CD14-positive monocyte (primary cell): Measurements from ENCODE around the gene TBX6. TPM values are rescaled to one million over a fixed set of nuclear protein-coding genes. Genes with fewer than 3 reads are reported as not detected.

Experiments used
- DNase-seq, 3 donors: peaks; one replicate each; pipeline ENCODE4 v3.0.0-alpha.2; 2011 to 2022
- H2AFZ ChIP-seq: 2 replicates; pipeline ENCODE4 v1.6.0; 2012; ENCODE audit warnings: mild to moderate bottlenecking, low read depth, low read length, inconsistent platforms; ENCODE audit not compliant: insufficient read depth, poor library complexity, severe bottlenecking
- H3K27ac ChIP-seq, 2 donors: 1 replicate in 1 of 2; 2 replicates in 1 of 2; pipeline ENCODE4 v1.5.1; 2012 to 2013; ENCODE audit warnings: low read length in 2 of 2, control low read depth in 1 of 2, inconsistent platforms in 1 of 2, low read depth in 1 of 2, mild to moderate bottlenecking in 1 of 2
- H3K27me3 ChIP-seq, 2 donors: one replicate each; pipeline versions ENCODE4 v1.6.0 to v1.6.1; 2011 to 2013; ENCODE audit warnings: low read length in 2 of 2; ENCODE audit not compliant: control insufficient read depth in 2 of 2, insufficient read depth in 2 of 2
- H3K36me3 ChIP-seq, 2 donors: replicated peaks in 1 of 2; 1 replicate in 1 of 2; 2 replicates in 1 of 2; pipeline versions ENCODE4 v1.5.1 to v1.6.1; 2012 to 2013; ENCODE audit warnings: low read length in 2 of 2, control low read depth in 1 of 2, inconsistent platforms in 1 of 2, mild to moderate bottlenecking in 1 of 2; ENCODE audit not compliant: insufficient read depth in 2 of 2, control insufficient read depth in 1 of 2
- H3K4me1 ChIP-seq, 2 donors: 1 replicate in 1 of 2; 2 replicates in 1 of 2; pipeline versions ENCODE4 v1.5.1 to v1.6.1; 2012 to 2013; ENCODE audit warnings: low read length in 2 of 2, control low read depth in 1 of 2, inconsistent platforms in 1 of 2, mild to moderate bottlenecking in 1 of 2, moderate library complexity in 1 of 2; ENCODE audit not compliant: insufficient read depth in 2 of 2, control insufficient read depth in 1 of 2
- H3K4me2 ChIP-seq: replicated peaks from 2 replicates; pipeline ENCODE3; 2012; ENCODE audit warnings: low read length, moderate library complexity, mild to moderate bottlenecking; ENCODE audit not compliant: poor library complexity, severe bottlenecking; ENCODE audit errors: extremely low read depth
- H3K4me3 ChIP-seq, 3 experiments: fragments of 200-600 bp in 1 of 3; sonication (generic) in 1 of 3; replicated peaks in 1 of 3; 1 replicate in 2 of 3; 2 replicates in 1 of 3; pipeline ENCODE4 v1.5.1; 2011 to 2013; ENCODE audit warnings: low read length in 3 of 3, mild to moderate bottlenecking in 3 of 3, control low read depth in 2 of 3, low read depth in 2 of 3, inconsistent platforms in 1 of 3, moderate library complexity in 1 of 3
- H3K79me2 ChIP-seq: 2 replicates; pipeline ENCODE4 v1.6.0; 2012; ENCODE audit warnings: mild to moderate bottlenecking, control low read depth, inconsistent platforms, low read length, moderate library complexity; ENCODE audit not compliant: insufficient read depth
- H3K9ac ChIP-seq: 2 replicates; pipeline ENCODE4 v1.6.0; 2017; ENCODE audit warnings: low read length, mild to moderate bottlenecking; ENCODE audit not compliant: insufficient read depth, poor library complexity, severe bottlenecking
- H3K9me3 ChIP-seq, 2 donors: replicated peaks in 1 of 2; 1 replicate in 1 of 2; 2 replicates in 1 of 2; pipeline versions ENCODE4 v1.5.1 to v1.6.1; 2012 to 2013; ENCODE audit warnings: low read length in 2 of 2, control low read depth in 1 of 2; ENCODE audit not compliant: control insufficient read depth in 1 of 2, insufficient read depth in 1 of 2
- H4K20me1 ChIP-seq: 2 replicates; pipeline ENCODE4 v1.6.0; 2012; ENCODE audit warnings: mild to moderate bottlenecking, low read length, control low read depth, moderate library complexity; ENCODE audit not compliant: insufficient read depth
- H3K27ac Mint-ChIP-seq, 7 donors: one replicate each; pipeline ENCODE4 v1.8.0; 2020; ENCODE audit warnings: mild to moderate bottlenecking in 7 of 7, mixed read lengths in 7 of 7, moderate library complexity in 6 of 7, inconsistent platforms in 2 of 7
- H3K27me3 Mint-ChIP-seq, 3 donors: one replicate each; pipeline ENCODE4 v1.8.0; 2021 to 2022; ENCODE audit warnings: low read depth in 3 of 3, mild to moderate bottlenecking in 3 of 3, mixed read lengths in 3 of 3, moderate library complexity in 3 of 3, inconsistent platforms in 1 of 3
- H3K36me3 Mint-ChIP-seq, 2 donors: one replicate each; pipeline ENCODE4 v1.8.0; 2020; ENCODE audit warnings: mixed read lengths in 2 of 2, inconsistent platforms in 1 of 2, mild to moderate bottlenecking in 1 of 2
- H3K4me1 Mint-ChIP-seq: one replicate; pipeline ENCODE4 v1.8.0; 2020; ENCODE audit warnings: mild to moderate bottlenecking, mixed read lengths
- H3K4me3 Mint-ChIP-seq, 2 donors: one replicate each; pipeline ENCODE4 v1.8.0; 2020; ENCODE audit warnings: mild to moderate bottlenecking in 2 of 2, mixed read lengths in 2 of 2, moderate library complexity in 1 of 2
- H3K9me3 Mint-ChIP-seq, 7 donors: one replicate each; pipeline ENCODE4 v1.8.0; 2020 to 2022; ENCODE audit warnings: mixed read lengths in 7 of 7, mild to moderate bottlenecking in 6 of 7, moderate library complexity in 6 of 7, inconsistent platforms in 2 of 7
- WGBS: methylation state at CpG from one replicate; pipeline ENCODE4 v1.1.5; 2013; ENCODE audit warnings: missing lambda C conversion rate; ENCODE audit not compliant: insufficient coverage; 5-methylcytosine and 5-hydroxymethylcytosine counted together
- intact Hi-C, 2 donors: fragments of 100-400 bp; cut with micrococcal nuclease; formaldehyde crosslinking; loops; one replicate each; pipeline versions ENCODE4 v1.15.0 to v1.15.1; 2023
- polyA plus RNA-seq, 3 donors: library from polyadenylated mRNA; depleted of rRNA in 1 of 3; unstranded in 2 of 3; stranded (reverse) in 1 of 3; fragments of 300-500 nt in 2 of 3; fragments of >200 nt in 1 of 3; fragmentation: Illumina TruSeq in 2 of 3; gene quantifications; 1 replicate in 2 of 3; 2 replicates in 1 of 3; pipeline ENCODE4 v1.2.3, GENCODE V29; 2012 to 2021
- TF ChIP-seq, protein P1 (sequence below): fragments of 200-600 bp; IDR thresholded peaks from one replicate; pipeline ENCODE4 v1.8.0; 2022; ENCODE audit warnings: antibody characterized with exemption, mild to moderate bottlenecking

TBX6 gene
- polyA plus RNA-seq, 3 donors: 0.10 to 0.65 (median 0.11) TPM

DNA sequence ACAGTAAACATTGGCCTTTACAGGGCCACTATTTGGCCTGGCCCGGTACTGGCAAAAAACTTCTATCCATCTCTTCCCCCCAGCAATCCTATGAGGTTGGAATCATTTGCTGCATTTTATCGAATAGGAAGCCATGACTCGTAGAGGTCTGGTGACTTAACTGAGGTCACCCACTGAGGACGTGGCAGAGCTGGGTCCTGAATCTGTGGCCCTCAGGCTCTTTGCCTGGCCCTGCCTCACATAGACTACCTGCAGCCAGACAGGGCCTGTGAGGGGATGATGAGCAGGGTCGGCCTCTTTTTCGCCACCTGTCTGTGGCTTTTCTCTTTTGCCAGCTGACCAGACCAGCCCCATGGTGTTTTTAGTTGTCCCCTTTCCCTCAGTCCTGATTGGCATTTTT is 14.1 kb downstream of the TBX6 start:
- Mint-ChIP-seq H3K4me1 (peaks cover 31% of the 10 kb centered on the region), H3K9me3 (peaks cover 0 to 2% (median 0%) of the 10 kb centered on the region in 7 donors), H3K36me3 (peaks cover 50 to 64% of the 10 kb centered on the region in 2 donors), H3K27ac (peak overlapping the region; percentile 62 to 96 (median 87)), H3K27me3 (peaks cover 0 to 1% (median 0%) of the 10 kb centered on the region in 3 donors), H3K4me3 (peak overlapping the region in 1 of 2 donors; percentile 90)
- DNase-seq: peak in 2 of 3 donors; percentile 36 to 65
- H3K9me3 ChIP-seq: no peaks in the 10 kb centered on the region
- H3K4me2 ChIP-seq: peak overlapping the region; percentile 97
- no peaks in the 10 kb centered on the region for H3K27me3 ChIP-seq
- peaks cover 42 to 60% of the 10 kb centered on the region in 2 donors for H3K36me3 ChIP-seq
- H3K4me3 ChIP-seq: peak overlapping the region in 1 of 3 experiments; percentile 93
- peaks cover 24 to 39% of the 10 kb centered on the region in 2 donors for H3K4me1 ChIP-seq
- H3K27ac ChIP-seq: peak overlapping the region in 1 of 2 donors; percentile 92
- no peak overlapping the region for H3K9ac ChIP-seq
- H4K20me1 ChIP-seq: peaks cover 59% of the 10 kb centered on the region
- intact Hi-C loops: loop anchor here in 1 of 2 donors (2.0 kb wide), 1 partner anchor 13 kb away; the partner anchor contains the start of gene TBX6
- WGBS: 78% methylated on average over 6 of the region's 6 CpGs
- H2AFZ ChIP-seq: no peak overlapping the region
- TF ChIP-seq, protein P1, sequence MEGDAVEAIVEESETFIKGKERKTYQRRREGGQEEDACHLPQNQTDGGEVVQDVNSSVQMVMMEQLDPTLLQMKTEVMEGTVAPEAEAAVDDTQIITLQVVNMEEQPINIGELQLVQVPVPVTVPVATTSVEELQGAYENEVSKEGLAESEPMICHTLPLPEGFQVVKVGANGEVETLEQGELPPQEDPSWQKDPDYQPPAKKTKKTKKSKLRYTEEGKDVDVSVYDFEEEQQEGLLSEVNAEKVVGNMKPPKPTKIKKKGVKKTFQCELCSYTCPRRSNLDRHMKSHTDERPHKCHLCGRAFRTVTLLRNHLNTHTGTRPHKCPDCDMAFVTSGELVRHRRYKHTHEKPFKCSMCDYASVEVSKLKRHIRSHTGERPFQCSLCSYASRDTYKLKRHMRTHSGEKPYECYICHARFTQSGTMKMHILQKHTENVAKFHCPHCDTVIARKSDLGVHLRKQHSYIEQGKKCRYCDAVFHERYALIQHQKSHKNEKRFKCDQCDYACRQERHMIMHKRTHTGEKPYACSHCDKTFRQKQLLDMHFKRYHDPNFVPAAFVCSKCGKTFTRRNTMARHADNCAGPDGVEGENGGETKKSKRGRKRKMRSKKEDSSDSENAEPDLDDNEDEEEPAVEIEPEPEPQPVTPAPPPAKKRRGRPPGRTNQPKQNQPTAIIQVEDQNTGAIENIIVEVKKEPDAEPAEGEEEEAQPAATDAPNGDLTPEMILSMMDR: no peak
- H3K79me2 ChIP-seq: peaks cover 53% of the 10 kb centered on the region

DNA sequence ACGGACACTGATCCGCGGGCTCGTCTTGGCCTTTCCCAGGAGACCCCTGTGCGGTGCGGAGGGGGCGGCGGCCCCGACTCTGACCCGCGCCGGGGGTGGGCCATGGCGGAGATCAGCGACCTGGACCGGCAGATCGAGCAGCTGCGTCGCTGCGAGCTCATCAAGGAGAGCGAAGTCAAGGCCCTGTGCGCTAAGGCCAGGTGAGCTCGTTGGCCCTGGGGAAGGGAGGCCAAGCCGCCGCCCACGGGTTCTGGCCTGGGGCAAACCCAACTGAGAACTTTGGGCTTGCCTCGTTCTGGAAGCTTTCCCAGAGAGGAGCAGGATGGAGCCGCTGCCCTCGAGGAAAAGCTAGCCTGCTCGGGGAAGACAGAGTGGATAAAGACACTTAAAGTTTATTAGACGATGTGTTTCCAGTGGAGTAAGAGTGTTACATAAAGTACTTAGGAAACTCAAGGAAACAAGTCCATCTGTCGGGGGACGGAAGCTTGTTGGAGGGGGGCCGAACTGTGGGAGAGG is 15.4 kb downstream of the TBX6 start:
- peak overlapping the region; percentile 90 for H3K4me3 Mint-ChIP-seq
- intact Hi-C loops: loop anchor here in 1 of 2 donors (2.0 kb wide), 1 partner anchor 14 kb away; the partner anchor contains the start of gene TBX6
- H3K27ac Mint-ChIP-seq: peak overlapping the region; percentile 76 to 96 (median 95)
- H3K27me3 Mint-ChIP-seq: no peaks in the 10 kb centered on the region
- peaks cover 31% of the 10 kb centered on the region for H3K4me1 Mint-ChIP-seq
- TF ChIP-seq, protein P1: no peak
- peak overlapping the region; percentile 83 to 92 for H3K27ac ChIP-seq
- H3K27me3 ChIP-seq: no peaks in the 10 kb centered on the region
- WGBS: under 1% methylated on average over 30 of the region's 33 CpGs
- no peaks in the 10 kb centered on the region for H3K9me3 ChIP-seq
- H4K20me1 ChIP-seq: peaks cover 59% of the 10 kb centered on the region
- H3K36me3 Mint-ChIP-seq: peaks cover 51 to 63% of the 10 kb centered on the region in 2 donors
- peak overlapping the region; percentile 97 for H3K4me2 ChIP-seq
- no peak for DNase-seq
- H3K4me3 ChIP-seq: peak overlapping the region; percentile 69 to 93 (median 83)
- peak overlapping the region; percentile 93 for H3K9ac ChIP-seq
- peaks cover 24 to 39% of the 10 kb centered on the region in 2 donors for H3K4me1 ChIP-seq
- peaks cover 61% of the 10 kb centered on the region for H3K79me2 ChIP-seq
- H3K36me3 ChIP-seq: peaks cover 44 to 61% of the 10 kb centered on the region in 2 donors
- peak overlapping the region; percentile 80 for H2AFZ ChIP-seq
- H3K9me3 Mint-ChIP-seq: peaks cover 0 to 2% (median 0%) of the 10 kb centered on the region in 7 donors
